WTC11 (cell line): ENCODE measurements around the gene DOCK1. TPM values are rescaled to one million over a fixed set of nuclear protein-coding genes. Genes with fewer than 3 reads are reported as not detected.

ENCODE experiments used
- ATAC-seq: fragments of 200-7000 bp; cut with Tn5 transposase; 2 replicates; pipeline ENCODE4 v1.10.0; 2021; ENCODE audit warnings: mild to moderate bottlenecking, moderate library complexity
- CTCF ChIA-PET: fragments of 300-600 bp; sonication (Branson Sonifier 250); formaldehyde crosslinking; loops from one replicate; lab custom pipeline; 2021; ENCODE audit warnings: antibody characterized with exemption; lab: Charles Lee
- POLR2A ChIA-PET: fragments of 350-600 bp; sonication (Branson Sonifier 250); formaldehyde crosslinking; loops from one replicate; lab custom pipeline; 2021; ENCODE audit warnings: antibody characterized with exemption; lab: Charles Lee
- DNase-seq: peaks from one replicate; pipeline ENCODE4 v3.0.0; 2021; ENCODE audit warnings: low spot score
- H3K27ac Mint-ChIP-seq: 2 replicates; pipeline ENCODE4 v1.8.0; 2021; ENCODE audit warnings: mixed read lengths
- H3K27me3 Mint-ChIP-seq: 2 replicates; pipeline ENCODE4 v1.8.0; 2021; ENCODE audit warnings: low read depth, mild to moderate bottlenecking, moderate library complexity, mixed read lengths
- H3K36me3 Mint-ChIP-seq: 2 replicates; pipeline ENCODE4 v1.8.0; 2021; ENCODE audit warnings: mixed read lengths
- H3K4me1 Mint-ChIP-seq: 2 replicates; pipeline ENCODE4 v1.8.0; 2022; ENCODE audit warnings: mixed read lengths
- H3K4me3 Mint-ChIP-seq: 2 replicates; pipeline ENCODE4 v1.8.0; 2021; ENCODE audit warnings: mild to moderate bottlenecking, moderate library complexity, mixed read lengths
- H3K9me3 Mint-ChIP-seq: 2 replicates; pipeline ENCODE4 v1.8.0; 2021; ENCODE audit warnings: mixed read lengths
- AFF4 ChIP-seq: sonication (generic); formaldehyde crosslinking; IDR thresholded peaks from 2 replicates; pipeline ENCODE4 v1.8.1; 2023; ENCODE audit warnings: mild to moderate bottlenecking, missing genetic modification reagents, borderline replicate concordance
- ATF1 ChIP-seq: sonication (generic); formaldehyde crosslinking; IDR thresholded peaks from 2 replicates; pipeline ENCODE4 v1.8.1; 2023; ENCODE audit warnings: mild to moderate bottlenecking, moderate library complexity, missing genetic modification reagents
- E2F1 ChIP-seq: sonication (generic); formaldehyde crosslinking; IDR thresholded peaks from 2 replicates; pipeline ENCODE4 v1.8.0; 2022; ENCODE audit warnings: mild to moderate bottlenecking, missing genetic modification reagents
- E2F5 ChIP-seq: sonication (generic); formaldehyde crosslinking; IDR thresholded peaks from 2 replicates; pipeline ENCODE4 v1.8.1; 2022; ENCODE audit warnings: mild to moderate bottlenecking, moderate library complexity, missing genetic modification reagents
- ELF4 ChIP-seq: sonication (generic); formaldehyde crosslinking; IDR thresholded peaks from 2 replicates; pipeline ENCODE4 v1.8.1; 2022; ENCODE audit warnings: low read depth, mild to moderate bottlenecking, moderate library complexity, missing genetic modification reagents
- ETV6 ChIP-seq: sonication (generic); formaldehyde crosslinking; IDR thresholded peaks from 2 replicates; pipeline ENCODE4 v1.8.1; 2022; ENCODE audit warnings: mild to moderate bottlenecking, missing genetic modification reagents
- FOXK1 ChIP-seq: sonication (generic); formaldehyde crosslinking; IDR thresholded peaks from 2 replicates; pipeline ENCODE4 v1.8.0; 2022; ENCODE audit warnings: mild to moderate bottlenecking, moderate library complexity, missing genetic modification reagents
- FOXP1 ChIP-seq: sonication (generic); formaldehyde crosslinking; IDR thresholded peaks from 2 replicates; pipeline ENCODE4 v1.8.0; 2022; ENCODE audit warnings: missing genetic modification reagents, mild to moderate bottlenecking, moderate library complexity, borderline replicate concordance
- FOXP4 ChIP-seq: sonication (generic); formaldehyde crosslinking; IDR thresholded peaks from 2 replicates; pipeline ENCODE4 v1.8.0; 2022; ENCODE audit warnings: mild to moderate bottlenecking, missing genetic modification reagents
- KAT7 ChIP-seq: sonication (generic); formaldehyde crosslinking; IDR thresholded peaks from 2 replicates; pipeline ENCODE4 v1.8.1; 2023; ENCODE audit warnings: missing genetic modification reagents, mild to moderate bottlenecking, borderline replicate concordance
- NFATC4 ChIP-seq: fragments of 250-450 bp; sonication (Bioruptor Pico); IDR thresholded peaks from 2 replicates; pipeline ENCODE4 v1.9.0; 2021; ENCODE audit warnings: mild to moderate bottlenecking
- NFE2L1 ChIP-seq: sonication (generic); formaldehyde crosslinking; IDR thresholded peaks from 2 replicates; pipeline ENCODE4 v1.8.1; 2023; ENCODE audit warnings: missing genetic modification reagents
- NFYB ChIP-seq: sonication (generic); formaldehyde crosslinking; conservative IDR thresholded peaks from 2 replicates; pipeline ENCODE4 v1.8.0; 2022; ENCODE audit warnings: low read depth, missing genetic modification reagents
- SMAD4 ChIP-seq: sonication (generic); formaldehyde crosslinking; IDR thresholded peaks from 2 replicates; pipeline ENCODE4 v1.8.0; 2022; ENCODE audit warnings: mild to moderate bottlenecking, missing genetic modification reagents
- TEAD1 ChIP-seq: sonication (generic); formaldehyde crosslinking; IDR thresholded peaks from 2 replicates; pipeline ENCODE4 v1.8.0; 2022; ENCODE audit warnings: mild to moderate bottlenecking, missing genetic modification reagents
- TP53 ChIP-seq: sonication (generic); formaldehyde crosslinking; IDR thresholded peaks from 2 replicates; pipeline ENCODE4 v1.8.1; 2023; ENCODE audit warnings: mild to moderate bottlenecking, missing genetic modification reagents
- ZNF232 ChIP-seq: sonication (generic); formaldehyde crosslinking; IDR thresholded peaks from 2 replicates; pipeline ENCODE4 v1.8.0; 2022; ENCODE audit warnings: mild to moderate bottlenecking, missing genetic modification reagents
- ZNF396 ChIP-seq: fragments of 250-450 bp; sonication (Bioruptor Pico); IDR thresholded peaks from 2 replicates; pipeline ENCODE4 v1.8.0; 2021; ENCODE audit warnings: mild to moderate bottlenecking, moderate library complexity, borderline replicate concordance
- ZNF425 ChIP-seq: fragments of 250-450 bp; sonication (Bioruptor Pico); conservative IDR thresholded peaks from 2 replicates; pipeline ENCODE4 v1.9.0; 2021; ENCODE audit warnings: mild to moderate bottlenecking
- ZNF512 ChIP-seq: sonication (generic); formaldehyde crosslinking; IDR thresholded peaks from 2 replicates; pipeline ENCODE4 v1.8.1; 2022; ENCODE audit warnings: missing genetic modification reagents, borderline replicate concordance
- total RNA-seq: library from RNA; stranded (reverse); gene quantifications from 3 replicates; pipeline ENCODE4 v1.2.3, GENCODE V29; 2021

Gene DOCK1
- total RNA-seq, 1 experiment from 2014 or later, result 52.1 TPM

- H3K36me3 Mint-ChIP-seq, result peaks cover 35% of the 10 kb centered on the region
- H3K9me3 Mint-ChIP-seq, result peaks cover 15% of the 10 kb centered on the region
- ChIA-PET POLR2A (no interaction called here), CTCF (no interaction called here)
- H3K27ac Mint-ChIP-seq, result no peak overlapping the region
- peaks cover 10% of the 10 kb centered on the region for H3K4me1 Mint-ChIP-seq
- no peak for TF ChIP-seq TP53 (CRISPR knock-in tag)
- no peak for TF ChIP-seq AFF4 (CRISPR knock-in tag)
- no peak for TF ChIP-seq FOXK1
- no peak for TF ChIP-seq SMAD4
- no peak for TF ChIP-seq TEAD1 (CRISPR knock-in tag)
- TF ChIP-seq KAT7 (CRISPR knock-in tag), result no peak
- TF ChIP-seq E2F5 (CRISPR knock-in tag), result no peak
- no peak for TF ChIP-seq ZNF425 (CRISPR knock-in tag)
- TF ChIP-seq ETV6, result no peak
- no peak for TF ChIP-seq NFYB (CRISPR knock-in tag)
- TF ChIP-seq ELF4 (CRISPR knock-in tag), result no peak
- TF ChIP-seq FOXP4 (CRISPR knock-in tag), result no peak
- TF ChIP-seq ZNF512 (CRISPR knock-in tag), result no peak
- TF ChIP-seq NFATC4 (CRISPR knock-in tag), result no peak
- TF ChIP-seq E2F1 (CRISPR knock-in tag), result no peak
- TF ChIP-seq FOXP1 (CRISPR knock-in tag), result no peak
- no peak for TF ChIP-seq NFE2L1 (CRISPR knock-in tag)
- TF ChIP-seq ZNF232, result no peak
- TF ChIP-seq ATF1 (CRISPR knock-in tag), result no peak
- TF ChIP-seq ZNF396, result no peak
- TF ChIP-seq, all 79 proteins: peak for 0
- Mint-ChIP-seq H3K4me3 (no peak overlapping the region), H3K27me3 (no peaks in the 10 kb centered on the region)
- DNase-seq (no peak), ATAC-seq (no peak)
Observed at GRCh38 chr10:127252818-127253217, 347.6 kb downstream of the DOCK1 start.
